OCI-LY7 (cell line): Measurements from ENCODE around the gene MUC12. TPM values are rescaled to one million over a fixed set of nuclear protein-coding genes. Genes with fewer than 3 reads are reported as not detected.
"Not testable (repeated sequence)": the region's sequence is repeated elsewhere in the genome, so short reads cannot be mapped to it uniquely, and the experiment has no call there.

ENCODE experiments used
- BruUV-seq: library from RNA; stranded (reverse); fragments of 400-500 nt; replicated peaks from 2 replicates; lab custom pipeline; 2021; lab: Mats Ljungman, UMichigan
- CTCF ChIA-PET: fragments of 300-600 bp; sonication (Branson Sonifier 250); formaldehyde crosslinking; loops from one replicate; lab custom pipeline; 2022; ENCODE audit warnings: antibody characterized with exemption; ENCODE audit not compliant: unreplicated experiment; lab: Charles Lee
- POLR2A ChIA-PET: fragments of 300-600 bp; sonication (Branson Sonifier 250); formaldehyde crosslinking; loops from one replicate; lab custom pipeline; 2022; ENCODE audit warnings: antibody characterized with exemption; lab: Charles Lee
- DNase-seq: peaks from one replicate; pipeline ENCODE4 v3.0.0-alpha.2; 2015; ENCODE audit warnings: low spot score
- H2AFZ ChIP-seq: fragments of 200-600 bp; sonication (generic), shearing (Covaris generic); 2 replicates; pipeline ENCODE4 v1.6.1; 2014; ENCODE audit warnings: mild to moderate bottlenecking, antibody characterized with exemption, low read length, moderate library complexity
- H3K27ac ChIP-seq: fragments of 200-600 bp; sonication (generic); 2 replicates; pipeline ENCODE4 v1.5.1; 2014; ENCODE audit warnings: mixed run types, low read depth, mild to moderate bottlenecking, moderate library complexity, low read length, inconsistent platforms; ENCODE audit not compliant: poor library complexity, severe bottlenecking
- H3K36me3 ChIP-seq: fragments of 200-600 bp; sonication (generic); 2 replicates; pipeline ENCODE4 v1.6.1; 2014; ENCODE audit warnings: mild to moderate bottlenecking, antibody characterized with exemption, low read length, moderate library complexity, mixed read lengths; ENCODE audit not compliant: insufficient read depth
- H3K4me1 ChIP-seq: fragments of 200-600 bp; sonication (generic); 2 replicates; pipeline ENCODE4 v1.5.1; 2014; ENCODE audit warnings: mild to moderate bottlenecking, low read length; ENCODE audit not compliant: insufficient read depth, poor library complexity, severe bottlenecking
- H3K4me2 ChIP-seq: fragments of 200-600 bp; sonication (generic); 2 replicates; pipeline ENCODE4 v1.6.1; 2014; ENCODE audit warnings: mild to moderate bottlenecking, low read length
- H3K4me3 ChIP-seq: fragments of 200-600 bp; sonication (generic); 2 replicates; pipeline ENCODE4 v1.5.1; 2014; ENCODE audit warnings: mild to moderate bottlenecking, low read depth, low read length; ENCODE audit not compliant: poor library complexity, severe bottlenecking
- H3K79me2 ChIP-seq: fragments of 200-600 bp; sonication (generic); 2 replicates; pipeline ENCODE4 v1.6.1; 2016; ENCODE audit warnings: low read depth, mild to moderate bottlenecking, low read length, moderate library complexity, mixed read lengths; ENCODE audit not compliant: insufficient read depth
- H3K9me2 ChIP-seq: fragments of 200-600 bp; sonication (generic); 2 replicates; pipeline ENCODE4 v1.6.1; 2016; ENCODE audit warnings: mild to moderate bottlenecking, low read length, mixed read lengths; ENCODE audit not compliant: insufficient read depth
- H3K9me3 ChIP-seq: fragments of 200-600 bp; sonication (generic); 2 replicates; pipeline ENCODE4 v1.6.1; 2014; ENCODE audit warnings: mild to moderate bottlenecking, mixed run types, low read length, mixed read lengths
- H4K20me1 ChIP-seq: fragments of 200-600 bp; sonication (generic); 2 replicates; pipeline ENCODE4 v1.6.1; 2014; ENCODE audit warnings: mild to moderate bottlenecking, antibody characterized with exemption, low read length, moderate library complexity, mixed read lengths; ENCODE audit not compliant: insufficient read depth
- CTCF ChIP-seq: fragments of 200-600 bp; sonication (generic); conservative IDR thresholded peaks from 2 replicates; pipeline ENCODE4 v1.5.1; 2014; ENCODE audit warnings: mild to moderate bottlenecking, antibody characterized with exemption, low read length, moderate library complexity, mixed read lengths
- EZH2phosphoT487 ChIP-seq: fragments of 200-600 bp; sonication (generic); IDR thresholded peaks from 2 replicates; pipeline ENCODE4 v1.6.1; 2018; ENCODE audit warnings: low read depth, borderline replicate concordance, mild to moderate bottlenecking, mixed run types, antibody characterized with exemption, low read length, moderate library complexity, mixed read lengths
- intact Hi-C: fragments of 100-400 bp; cut with micrococcal nuclease; formaldehyde crosslinking; loops from one replicate; pipeline ENCODE4 v1.10.0; 2022; ENCODE audit not compliant: unreplicated experiment
- total RNA-seq, 2 experiments: library from RNA; depleted of rRNA in 1 of 2; stranded (reverse); fragments of >200 nt in 1 of 2; shearing (Covaris generic) in 1 of 2; gene quantifications; 2 replicates each; pipeline ENCODE4 v1.2.3, GENCODE V29; 2014 to 2022

MUC12 gene
- total RNA-seq, 2 experiments from 2014 or later: not detected

- CTCF ChIA-PET: no interaction called here
Observed at GRCh38 chr7:100921039-100921438, 48.3 kb upstream of the MUC12 start.

GRCh38 chr7:100923616-100924015 lies 45.7 kb upstream of the MUC12 start:
- H3K9me3 ChIP-seq, POLR2A ChIA-PET, DNase-seq, H3K36me3 ChIP-seq, CTCF ChIA-PET, H3K27ac ChIP-seq, H2AFZ ChIP-seq, H3K79me2 ChIP-seq, H3K4me3 ChIP-seq, H3K9me2 ChIP-seq, H3K4me1 ChIP-seq, intact Hi-C loops, H3K4me2 ChIP-seq, H4K20me1 ChIP-seq, BruUV-seq: not testable (repeated sequence)

More at GRCh38 chr7:100921039-100921438, 48.3 kb upstream of the MUC12 start:
- H3K4me2 ChIP-seq: no peak overlapping the region
- TF ChIP-seq CTCF (no peak), EZH2phosphoT487 (no peak)
- H3K9me2 ChIP-seq: no peaks in the 10 kb centered on the region
- H3K79me2 ChIP-seq: no peaks in the 10 kb centered on the region
- no peaks in the 10 kb centered on the region for H3K36me3 ChIP-seq
- intact Hi-C loops: no loop called here
- H2AFZ ChIP-seq: no peak overlapping the region
- no peaks in the 10 kb centered on the region for H4K20me1 ChIP-seq
- BruUV-seq: no TSS peak
- no peak overlapping the region for H3K27ac ChIP-seq
- H3K4me1 ChIP-seq: no peaks in the 10 kb centered on the region
- no peak overlapping the region for H3K4me3 ChIP-seq
- no peak for DNase-seq
- POLR2A ChIA-PET: no interaction called here
- H3K9me3 ChIP-seq: no peaks in the 10 kb centered on the region

GRCh38 chr7:100929808-100930174 lies 39.6 kb upstream of the MUC12 start:
- Histone ChIP-seq H4K20me1 (no peaks in the 10 kb centered on the region), H3K27ac (no peak overlapping the region), H3K9me3 (no peaks in the 10 kb centered on the region), H3K36me3 (no peaks in the 10 kb centered on the region), H3K9me2 (no peaks in the 10 kb centered on the region), H3K4me3 (no peak overlapping the region), H2AFZ (no peak overlapping the region), H3K79me2 (no peaks in the 10 kb centered on the region), H3K4me2 (no peak overlapping the region), H3K4me1 (no peaks in the 10 kb centered on the region)
- no peak for DNase-seq
- CTCF ChIA-PET: no interaction called here
- POLR2A ChIA-PET: no interaction called here
- TF ChIP-seq CTCF: no peak
- no TSS peak for BruUV-seq
- intact Hi-C loops: no loop called here
